Neural cell (in vitro differentiated cells): ENCODE results near the gene IKBKG. TPM values are rescaled to one million over a fixed set of nuclear protein-coding genes. Genes with fewer than 3 reads are reported as not detected.

Source experiments
- H2AFZ ChIP-seq: fragments of 200-600, 300-800 bp; sonication (generic), shearing (Covaris generic); 2 replicates; pipeline ENCODE4 v1.6.0; 2014; ENCODE audit warnings: low read depth, mild to moderate bottlenecking, antibody characterized with exemption, low read length, moderate library complexity
- H3F3A ChIP-seq: fragments of 200-600 bp; shearing (Covaris generic); 2 replicates; pipeline ENCODE4 v1.6.1; 2016; ENCODE audit warnings: mild to moderate bottlenecking, moderate library complexity, mixed read lengths, antibody characterized with exemption, low read length; ENCODE audit not compliant: insufficient read depth, poor library complexity, severe bottlenecking
- H3K27ac ChIP-seq: fragments of 200-600, 300-800 bp; sonication (generic), shearing (Covaris generic); 2 replicates; pipeline ENCODE4 v1.5.1; 2014; ENCODE audit warnings: mild to moderate bottlenecking, low read length, moderate library complexity
- H3K27me3 ChIP-seq: fragments of 300-800, 200-600 bp; sonication (generic), shearing (Covaris generic); 2 replicates; pipeline ENCODE4 v1.6.0; 2014; ENCODE audit warnings: mild to moderate bottlenecking, low read depth, low read length, moderate library complexity; ENCODE audit not compliant: insufficient read depth
- H3K36me3 ChIP-seq: fragments of 300-800, 200-600 bp; sonication (generic), shearing (Covaris generic); 2 replicates; pipeline ENCODE4 v1.5.1; 2014; ENCODE audit warnings: mild to moderate bottlenecking, antibody characterized with exemption, low read length, moderate library complexity; ENCODE audit not compliant: insufficient read depth
- H3K4me2 ChIP-seq: fragments of 300-800, 200-600 bp; sonication (generic), shearing (Covaris generic); 2 replicates; pipeline ENCODE4 v1.6.0; 2014; ENCODE audit warnings: mild to moderate bottlenecking, low read length
- H3K4me3 ChIP-seq: fragments of 300-800, 200-600 bp; sonication (generic), shearing (Covaris generic); 2 replicates; pipeline ENCODE4 v1.5.1; 2014; ENCODE audit warnings: mild to moderate bottlenecking, low read length, moderate library complexity
- H3K79me2 ChIP-seq: fragments of 200-600 bp; shearing (Covaris generic); replicated peaks from 2 replicates; pipeline ENCODE4 v1.6.0; 2014; ENCODE audit warnings: mild to moderate bottlenecking, low read length, moderate library complexity; ENCODE audit not compliant: insufficient read depth
- H3K9ac ChIP-seq: fragments of 300-800, 200-600 bp; sonication (generic), shearing (Covaris generic); 2 replicates; pipeline ENCODE4 v1.6.1; 2016; ENCODE audit warnings: mild to moderate bottlenecking, low read length, mixed read lengths
- H3K9me2 ChIP-seq: fragments of 200-600 bp; shearing (Covaris generic); 2 replicates; pipeline ENCODE4 v1.6.1; 2016; ENCODE audit warnings: mild to moderate bottlenecking, low read length, mixed read lengths; ENCODE audit not compliant: insufficient read depth
- H3K9me3 ChIP-seq: fragments of 200-600, 300-800 bp; sonication (generic), shearing (Covaris generic); 2 replicates; pipeline ENCODE4 v1.6.1; 2016; ENCODE audit warnings: mild to moderate bottlenecking, mixed run types, low read length, moderate library complexity, mixed read lengths
- H4K20me1 ChIP-seq: fragments of 200-600 bp; shearing (Covaris generic); 2 replicates; pipeline ENCODE4 v1.6.1; 2016; ENCODE audit warnings: mild to moderate bottlenecking, mixed run types; ENCODE audit not compliant: insufficient read depth
- CTCF ChIP-seq: fragments of 450-650 bp; IDR thresholded peaks from 2 replicates; pipeline ENCODE4 v1.5.1; 2014; ENCODE audit warnings: antibody characterized with exemption, mild to moderate bottlenecking, moderate library complexity; ENCODE audit not compliant: poor library complexity, severe bottlenecking
- EP300 ChIP-seq: fragments of 450-650 bp; conservative IDR thresholded peaks from 2 replicates; pipeline ENCODE4 v1.6.1; 2014; ENCODE audit warnings: antibody characterized with exemption, mild to moderate bottlenecking, moderate library complexity; ENCODE audit not compliant: poor library complexity, severe bottlenecking
- EZH2 ChIP-seq: fragments of 200-600, 300-800 bp; shearing (Covaris generic), sonication (generic); IDR thresholded peaks from 2 replicates; pipeline ENCODE4 v1.6.1; 2014; ENCODE audit warnings: antibody characterized with exemption, low read length, borderline replicate concordance, mild to moderate bottlenecking; ENCODE audit not compliant: insufficient read depth, poor library complexity, severe bottlenecking
- MXI1 ChIP-seq: fragments of 450-650 bp; conservative IDR thresholded peaks from 2 replicates; pipeline ENCODE4 v1.6.1; 2014; ENCODE audit warnings: antibody characterized with exemption, mild to moderate bottlenecking; ENCODE audit not compliant: poor library complexity, severe bottlenecking
- POLR2AphosphoS5 ChIP-seq: IDR thresholded peaks from 2 replicates; pipeline ENCODE4 v1.6.1; 2012
- RAD21 ChIP-seq: fragments of 450-650 bp; conservative IDR thresholded peaks from 2 replicates; pipeline ENCODE4 v1.6.1; 2014; ENCODE audit warnings: antibody characterized with exemption, mild to moderate bottlenecking, moderate library complexity
- REST ChIP-seq: IDR thresholded peaks from 2 replicates; pipeline ENCODE4 v1.6.1; 2012; ENCODE audit warnings: borderline replicate concordance
- SMC3 ChIP-seq: fragments of 450-650 bp; conservative IDR thresholded peaks from 2 replicates; pipeline ENCODE4 v1.6.1; 2014; ENCODE audit warnings: antibody characterized with exemption, mild to moderate bottlenecking, moderate library complexity; ENCODE audit not compliant: poor library complexity
- TAF1 ChIP-seq: IDR thresholded peaks from 2 replicates; pipeline ENCODE4 v1.6.1; 2012; ENCODE audit warnings: low read depth
- polyA plus RNA-seq: library from polyadenylated mRNA; depleted of rRNA; stranded (reverse); fragments of >200 nt; gene quantifications from 2 replicates; pipeline ENCODE4 v1.2.3, GENCODE V29; 2014

IKBKG gene
- polyA plus RNA-seq, 1 donor from 2014 or later = 37.7 TPM

- TF ChIP-seq EZH2 = no peak
These were observed 35.7 kb upstream of the IKBKG start for GRCh38 chrX:154511761-154512160.

GRCh38 chrX:154512879-154513553 lies 34.4 kb upstream of the IKBKG start:
- Histone ChIP-seq H3K9me2 (no peaks in the 10 kb centered on the region), H4K20me1 (no peaks in the 10 kb centered on the region), H3K9me3 (no peaks in the 10 kb centered on the region), H3K79me2 (no peaks in the 10 kb centered on the region), H3K4me2 (no peak overlapping the region), H3K36me3 (no peaks in the 10 kb centered on the region), H3F3A (no peaks in the 10 kb centered on the region), H3K27ac (no peak overlapping the region), H3K9ac (no peak overlapping the region), H3K27me3 (no peaks in the 10 kb centered on the region), H2AFZ (no peak overlapping the region), H3K4me3 (no peak overlapping the region)
- no peak for TF ChIP-seq POLR2AphosphoS5
- no peak for TF ChIP-seq EZH2
- no peak for TF ChIP-seq TAF1
- TF ChIP-seq SMC3 = no peak
- no peak for TF ChIP-seq REST
- TF ChIP-seq CTCF = no peak
- no peak for TF ChIP-seq EP300
- no peak for TF ChIP-seq RAD21
- no peak for TF ChIP-seq MXI1

More at GRCh38 chrX:154511761-154512160, 35.7 kb upstream of the IKBKG start:
- no peak overlapping the region for H3K27ac ChIP-seq
- no peaks in the 10 kb centered on the region for H3K79me2 ChIP-seq
- H4K20me1 ChIP-seq = no peaks in the 10 kb centered on the region
- H2AFZ ChIP-seq = no peak overlapping the region
- H3K4me3 ChIP-seq = no peak overlapping the region
- no peaks in the 10 kb centered on the region for H3K27me3 ChIP-seq
- no peaks in the 10 kb centered on the region for H3K36me3 ChIP-seq
- H3K4me2 ChIP-seq = no peak overlapping the region
- H3F3A ChIP-seq = no peaks in the 10 kb centered on the region
- no peaks in the 10 kb centered on the region for H3K9me2 ChIP-seq
- H3K9me3 ChIP-seq = no peaks in the 10 kb centered on the region
- H3K9ac ChIP-seq = no peak overlapping the region
